Effector CD8-positive, alpha-beta T cell (primary cell): ENCODE data around the gene NAALADL2.

Experiments
- DNase-seq: peaks from one replicate; lab custom pipeline; 2025; lab: John Stamatoyannopoulos, UW
- total RNA-seq, 4 experiments: gene quantifications; one replicate each; lab custom pipeline; 2026; lab: John Stamatoyannopoulos, UW

NAALADL2 gene
- 0 to 0.54 (median 0.11) reads per million in 4 experiments for total RNA-seq

- no peak for DNase-seq
These were observed at the start of gene NAALADL2 for GRCh38 chr3:174859114-174859735. Gene NAALADL2 (plus strand): TSS chr3:174859334.

- DNase-seq = no peak
These were observed 48.9 kb upstream of the NAALADL2 start for GRCh38 chr3:174810254-174810653.

- DNase-seq = no peak
These were observed 46.8 kb upstream of the NAALADL2 start for GRCh38 chr3:174812172-174812862.

GRCh38 chr3:174815750-174816149 lies 43.4 kb upstream of the NAALADL2 start:
- no peak for DNase-seq

- no peak for DNase-seq
These were observed 38.2 kb upstream of the NAALADL2 start for GRCh38 chr3:174820885-174821284.

- DNase-seq = no peak
These were observed 37.7 kb upstream of the NAALADL2 start for GRCh38 chr3:174821477-174821876.

- DNase-seq = no peak
These were observed 36.8 kb upstream of the NAALADL2 start for GRCh38 chr3:174822320-174822719.

GRCh38 chr3:174826069-174826468 lies 33.1 kb upstream of the NAALADL2 start:
- no peak for DNase-seq

GRCh38 chr3:174844746-174845145 lies 14.4 kb upstream of the NAALADL2 start:
- no peak for DNase-seq

GRCh38 chr3:174846055-174846454 lies 13.1 kb upstream of the NAALADL2 start:
- no peak for DNase-seq

GRCh38 chr3:174854987-174855386 lies 4.1 kb upstream of the NAALADL2 start:
- DNase-seq = no peak

GRCh38 chr3:174857301-174857700 lies 1.8 kb upstream of the NAALADL2 start:
- no peak for DNase-seq

- no peak for DNase-seq
These were observed 781 bp upstream of the NAALADL2 start for GRCh38 chr3:174858353-174858752.

- no peak for DNase-seq
These were observed 622 bp downstream of the NAALADL2 start for GRCh38 chr3:174859756-174860155.

GRCh38 chr3:174862101-174862500 lies 3.0 kb downstream of the NAALADL2 start:
- DNase-seq = no peak

- DNase-seq = no peak
These were observed 3.5 kb downstream of the NAALADL2 start for GRCh38 chr3:174862666-174863065.

GRCh38 chr3:174863488-174863887 lies 4.4 kb downstream of the NAALADL2 start:
- no peak for DNase-seq

- DNase-seq = no peak
These were observed 10.3 kb downstream of the NAALADL2 start for GRCh38 chr3:174869448-174869847.

- no peak for DNase-seq
These were observed 14.9 kb downstream of the NAALADL2 start for GRCh38 chr3:174873832-174874657.

GRCh38 chr3:174882789-174883188 lies 23.7 kb downstream of the NAALADL2 start:
- DNase-seq = no peak

- DNase-seq = no peak
These were observed 24.9 kb downstream of the NAALADL2 start for GRCh38 chr3:174883881-174884675.
